Jurkat, Clone E6-1 (cell line): ENCODE data around the gene FSTL5.
A peak's percentile ranks its signal among the peaks of the same experiment; 100 is the strongest.

ENCODE experiments used
- DNase-seq: peaks from one replicate; pipeline ENCODE4 v3.0.0-alpha.2; 2011; ENCODE audit warnings: low read depth, low spot score
- H3K4me3 ChIP-seq: 2 replicates; pipeline ENCODE4 v1.5.1; 2011; ENCODE audit warnings: mild to moderate bottlenecking, low read length, control low read depth, moderate library complexity

The FSTL5 gene

DNA sequence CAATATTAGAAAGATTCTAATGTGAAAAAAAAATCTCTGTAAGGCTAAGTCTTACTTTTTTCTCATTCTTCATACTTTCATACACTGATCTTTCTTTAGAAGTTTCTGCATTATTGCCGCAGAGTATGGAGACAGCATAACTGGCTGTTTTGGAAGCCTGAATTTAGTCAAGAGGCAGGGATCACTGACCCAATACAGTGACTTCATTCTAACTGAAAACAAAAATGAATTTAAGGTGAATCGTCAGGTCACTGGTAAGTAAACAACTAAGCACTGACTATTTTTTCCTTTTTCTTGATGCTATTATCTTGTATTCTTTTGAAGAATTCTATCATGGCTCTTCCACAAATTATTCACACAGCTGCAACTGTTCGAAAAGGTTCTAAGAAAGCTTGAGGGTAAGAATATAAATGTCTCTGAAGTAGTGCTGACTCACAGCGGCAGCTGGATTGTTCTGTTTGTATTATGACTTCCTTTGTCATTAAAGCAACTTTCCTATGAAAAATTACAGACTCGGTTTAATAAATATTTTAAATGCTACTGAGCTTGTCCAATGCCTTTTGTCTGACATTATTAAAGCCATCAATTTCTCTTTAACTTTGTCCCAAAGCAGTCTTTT lies 609.3 kb downstream of the FSTL5 start:
- H3K4me3 ChIP-seq = no peak overlapping the region

DNA sequence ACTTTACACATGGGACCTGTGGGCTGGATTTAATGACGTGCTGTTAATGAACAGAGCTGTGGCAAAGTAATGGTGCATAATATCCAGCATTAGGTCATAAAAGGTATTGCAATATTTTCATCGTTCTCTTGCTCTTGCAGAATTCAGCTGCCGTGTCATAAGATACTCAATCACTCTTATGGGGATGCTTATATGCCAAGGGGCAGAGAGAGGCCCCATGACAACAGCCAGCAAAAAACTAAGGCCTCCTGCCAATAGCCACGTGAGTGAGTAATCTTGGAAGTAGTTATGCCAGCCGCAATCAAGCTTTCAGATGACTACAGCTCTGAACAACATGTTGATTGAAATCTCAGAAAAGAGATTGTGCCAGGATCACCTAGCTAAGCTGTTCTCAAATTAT lies 616.9 kb downstream of the FSTL5 start:
- no peak overlapping the region for H3K4me3 ChIP-seq
- no peak for DNase-seq

More for the DNA sequence above, 609.3 kb downstream of the FSTL5 start:
- DNase-seq = no peak

DNA sequence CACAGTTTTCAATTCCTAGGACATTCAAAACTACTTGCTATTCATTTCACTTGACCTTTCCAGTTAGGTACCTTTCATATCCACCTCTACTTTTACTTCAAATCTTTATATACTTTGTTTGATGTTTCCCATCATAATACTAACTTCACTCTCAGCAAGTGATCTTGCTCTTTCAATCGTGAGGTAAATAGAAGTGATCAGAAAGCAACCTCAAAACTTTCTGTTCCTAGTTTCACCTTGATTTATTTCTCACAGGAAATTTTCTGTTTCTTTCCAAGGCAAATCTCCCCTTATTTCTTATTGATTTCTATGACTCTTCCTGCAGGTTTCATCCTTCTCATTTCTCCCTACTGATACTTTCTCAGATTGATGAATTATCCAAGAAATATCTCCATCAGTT lies 623.5 kb downstream of the FSTL5 start:
- H3K4me3 ChIP-seq = no peak overlapping the region
- no peak for DNase-seq

DNA sequence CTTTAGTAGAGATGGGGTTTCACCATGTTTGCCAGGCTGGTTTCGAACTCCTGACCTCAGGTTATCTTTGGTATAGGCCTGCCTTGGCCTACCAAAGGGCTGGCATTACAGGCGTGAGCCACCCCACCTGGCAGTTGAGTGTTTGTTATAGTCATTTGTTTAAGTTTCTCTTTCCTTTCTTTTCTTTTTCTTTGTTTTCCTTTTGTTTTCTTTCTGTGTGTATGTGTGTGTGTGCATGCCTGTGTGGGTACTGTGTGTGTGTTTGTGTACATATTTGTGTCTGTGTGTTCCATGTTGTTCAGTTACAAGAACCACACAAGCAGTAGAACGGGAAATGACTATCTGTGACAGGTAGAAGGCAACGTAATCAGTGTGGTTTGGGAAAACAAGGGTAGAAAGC lies 624.9 kb downstream of the FSTL5 start:
- no peak overlapping the region for H3K4me3 ChIP-seq
- no peak for DNase-seq

DNA sequence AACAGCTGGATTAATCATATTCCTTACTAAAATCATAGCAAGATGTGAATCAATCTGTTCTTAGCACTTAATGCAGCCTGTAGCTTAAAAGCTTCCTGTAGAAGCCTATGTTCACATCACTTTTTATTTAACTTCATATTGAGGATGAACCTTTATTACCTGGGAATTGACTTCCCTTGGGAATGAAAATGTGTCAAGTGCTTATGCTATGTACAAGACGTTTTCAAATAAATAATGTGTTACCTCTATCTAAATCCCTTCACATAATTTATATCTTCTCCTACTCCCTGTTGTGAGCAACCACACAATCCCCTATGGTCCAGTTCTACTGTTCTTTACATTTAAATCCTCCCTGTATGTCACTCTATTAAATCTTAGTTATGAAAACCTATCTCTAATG lies 633.1 kb downstream of the FSTL5 start:
- no peak for DNase-seq
- H3K4me3 ChIP-seq = no peak overlapping the region

DNA sequence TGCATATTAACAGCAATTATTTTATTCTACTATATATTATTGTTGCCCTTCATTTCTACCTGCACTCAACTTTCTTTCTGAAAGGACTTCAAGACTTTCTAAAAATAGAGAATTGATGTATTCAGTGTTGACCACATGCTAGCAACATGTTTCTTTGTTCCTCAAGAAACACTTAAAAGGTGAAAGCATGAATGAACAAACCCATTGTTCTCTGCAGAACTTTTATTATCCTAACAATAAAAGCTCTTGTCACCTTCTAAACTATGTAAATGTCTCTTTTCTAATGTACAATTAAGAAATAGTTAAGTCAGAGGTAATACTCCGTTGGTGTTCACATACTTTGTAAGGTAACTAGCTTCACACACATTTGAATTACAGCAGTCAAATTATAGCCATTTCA lies 638.7 kb downstream of the FSTL5 start:
- no peak for DNase-seq
- H3K4me3 ChIP-seq = no peak overlapping the region

DNA sequence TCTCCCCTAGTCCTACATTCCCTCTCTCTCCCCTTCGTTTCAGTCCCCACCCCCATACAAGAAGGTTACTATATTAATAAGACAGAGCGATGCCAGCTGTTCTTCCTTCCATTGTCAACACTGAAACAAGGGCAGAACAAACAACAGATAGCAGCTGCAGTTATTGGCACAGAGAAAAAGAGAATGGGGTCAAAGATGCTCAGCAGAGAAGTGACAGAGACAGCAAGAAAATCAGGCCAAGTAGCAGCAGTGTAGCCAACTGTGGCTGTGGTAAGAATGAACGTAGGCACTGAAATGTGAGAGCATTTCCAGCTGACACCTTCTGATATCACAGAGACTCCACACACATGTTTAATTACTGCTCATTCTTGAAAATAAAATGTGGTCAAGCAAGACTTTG lies 641.8 kb downstream of the FSTL5 start:
- no peak for DNase-seq
- no peak overlapping the region for H3K4me3 ChIP-seq

DNA sequence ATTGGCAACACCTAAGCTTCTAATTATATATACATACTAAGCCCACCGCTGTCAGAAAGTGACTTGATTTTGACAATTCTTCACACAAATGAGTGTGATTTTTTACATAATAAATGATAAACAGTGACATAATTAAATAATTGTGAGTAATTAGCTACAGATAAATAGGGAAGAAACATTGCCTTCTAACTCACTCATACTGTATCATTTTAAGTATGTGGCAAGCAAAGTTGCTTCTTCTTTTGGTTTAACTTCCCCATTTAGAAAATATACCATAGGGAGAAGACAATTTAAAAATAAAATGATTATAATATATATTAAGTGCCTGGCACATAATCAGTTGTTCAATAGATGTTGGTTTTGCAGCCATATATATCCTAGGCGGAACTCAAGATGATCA lies 644.2 kb downstream of the FSTL5 start:
- no peak for DNase-seq

DNA sequence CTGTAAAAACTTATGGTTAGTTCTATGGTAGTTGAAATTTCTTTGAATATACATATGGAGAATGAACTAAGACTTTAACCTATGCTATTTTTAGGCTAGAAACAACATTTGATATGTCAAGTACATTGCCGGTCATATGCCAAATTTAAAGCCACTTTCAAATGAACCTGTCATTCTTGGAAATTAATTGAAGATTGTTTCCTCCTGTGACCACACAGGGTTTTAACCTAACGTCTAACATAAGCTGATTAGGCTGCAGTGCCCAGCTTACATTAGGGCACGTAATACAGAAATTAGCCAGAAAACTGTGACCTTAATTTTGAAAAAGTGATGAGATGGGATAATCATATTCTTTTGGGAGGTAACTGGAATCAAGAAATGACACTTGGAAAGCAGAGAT lies 645.9 kb downstream of the FSTL5 start:
- H3K4me3 ChIP-seq = no peak overlapping the region
- DNase-seq = no peak

More for the DNA sequence above, 644.2 kb downstream of the FSTL5 start:
- H3K4me3 ChIP-seq = no peak overlapping the region

DNA sequence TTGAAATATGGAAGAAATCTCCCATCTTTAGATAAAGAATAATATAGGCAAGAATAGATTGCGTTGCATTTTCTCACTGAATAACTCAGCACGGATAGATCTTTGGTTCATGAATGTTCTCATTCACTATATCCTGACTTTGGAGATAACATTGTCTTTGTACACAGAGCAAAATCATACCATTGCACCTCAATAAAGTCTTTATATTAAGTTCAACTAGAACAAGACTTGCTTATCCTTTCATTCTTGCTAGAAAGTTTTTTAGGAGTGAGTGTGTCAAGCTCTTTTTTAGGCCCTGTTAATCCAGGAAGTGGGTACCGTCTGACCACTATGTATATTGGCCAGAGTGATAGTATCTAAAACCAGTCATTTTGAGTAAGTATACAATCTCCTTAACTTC lies 658.7 kb downstream of the FSTL5 start:
- no peak for DNase-seq
- H3K4me3 ChIP-seq = no peak overlapping the region

DNA sequence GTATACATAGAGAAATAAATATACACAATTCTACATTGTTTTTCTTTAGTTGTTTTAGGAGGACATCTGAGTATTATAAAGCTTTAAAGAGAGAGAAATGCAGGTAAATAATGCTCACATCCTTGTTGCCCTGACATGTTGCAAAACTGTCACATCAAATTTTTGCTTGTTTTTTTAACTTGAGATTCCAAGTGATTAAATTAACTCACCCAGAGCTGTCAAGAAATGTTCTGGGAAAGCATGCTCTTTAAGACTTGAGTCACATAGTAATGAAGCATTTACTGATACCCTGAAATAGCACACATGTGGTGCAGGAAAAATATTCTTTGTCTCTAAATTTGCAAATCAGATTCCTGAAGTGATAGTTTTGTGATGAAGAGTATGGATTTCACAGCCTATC lies 665.6 kb downstream of the FSTL5 start:
- no peak overlapping the region for H3K4me3 ChIP-seq
- no peak for DNase-seq

DNA sequence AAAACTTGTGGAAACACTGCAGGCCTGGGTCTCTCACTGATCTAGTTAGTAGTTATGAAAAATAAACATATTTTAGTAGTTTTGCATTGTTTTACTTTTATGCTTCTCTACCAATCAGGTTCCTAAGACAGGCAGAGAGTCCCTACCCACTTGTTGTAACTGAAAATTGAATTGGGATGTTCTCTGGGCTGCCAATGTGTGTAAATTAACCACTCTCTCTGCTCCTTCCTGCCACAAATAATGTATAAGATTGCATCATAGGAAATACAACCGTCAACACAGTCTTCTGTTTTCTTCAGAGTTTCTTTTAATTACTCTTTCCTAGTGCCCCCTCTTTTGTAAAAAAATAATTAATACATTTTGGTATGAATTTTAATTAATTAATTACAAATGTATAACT lies 677.3 kb downstream of the FSTL5 start:
- H3K4me3 ChIP-seq = no peak overlapping the region
- DNase-seq = peak; percentile 24

DNA sequence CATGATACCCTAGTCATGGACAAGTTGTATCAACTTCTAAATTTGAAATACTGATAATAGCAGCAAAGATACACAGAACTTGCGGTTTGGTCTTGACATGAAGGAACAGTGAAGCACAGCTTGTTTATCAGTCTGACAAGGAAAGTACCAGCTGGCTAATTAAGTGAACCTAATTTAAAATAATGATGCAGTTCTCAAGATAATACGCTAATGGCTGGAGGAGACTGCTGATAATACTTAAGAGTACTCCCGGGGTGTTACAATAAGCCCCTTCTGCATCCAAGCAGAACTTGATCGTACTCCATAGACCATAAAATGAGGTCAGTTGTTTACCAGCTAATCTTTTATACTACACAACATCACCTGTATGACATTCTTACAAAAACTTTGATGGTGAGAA lies 697.5 kb downstream of the FSTL5 start:
- no peak overlapping the region for H3K4me3 ChIP-seq
- DNase-seq = no peak

DNA sequence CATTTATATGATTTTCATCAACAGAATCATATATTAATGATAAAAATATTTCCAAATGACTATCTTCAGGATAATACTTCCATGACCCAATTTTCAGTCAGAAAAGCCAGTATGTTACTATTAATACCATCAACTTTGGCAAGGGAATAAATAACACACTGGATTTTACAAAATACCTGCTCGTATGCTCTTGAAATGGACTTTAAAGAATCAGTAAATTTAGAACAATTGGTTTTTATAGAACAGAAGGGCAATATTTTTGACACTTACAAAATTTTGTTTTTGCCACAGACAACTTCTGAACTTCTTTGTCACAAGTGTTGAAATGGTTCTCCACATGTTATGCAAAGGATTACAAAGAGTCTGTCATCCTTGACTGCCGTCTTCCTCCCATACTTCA lies 700.4 kb downstream of the FSTL5 start:
- no peak for DNase-seq
- H3K4me3 ChIP-seq = no peak overlapping the region

DNA sequence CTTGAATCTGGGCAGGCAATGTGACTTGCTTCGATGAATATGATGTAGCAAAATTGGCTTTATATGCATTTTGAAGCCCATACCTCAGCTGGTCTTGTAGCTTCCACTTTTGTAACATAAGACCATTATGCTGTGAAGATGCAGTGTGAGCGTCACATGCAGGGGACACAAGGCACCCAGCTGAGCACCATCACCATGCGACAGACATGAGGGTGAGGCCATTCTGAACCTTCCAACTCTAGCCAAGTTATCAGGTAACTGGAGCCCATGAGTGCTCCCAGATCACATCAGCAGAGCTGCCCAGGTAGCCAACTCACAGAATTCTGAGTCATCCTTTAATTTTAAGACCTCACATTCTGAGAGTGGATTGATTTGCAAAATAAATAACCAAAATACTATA lies 705.9 kb downstream of the FSTL5 start:
- DNase-seq = no peak
- H3K4me3 ChIP-seq = no peak overlapping the region

DNA sequence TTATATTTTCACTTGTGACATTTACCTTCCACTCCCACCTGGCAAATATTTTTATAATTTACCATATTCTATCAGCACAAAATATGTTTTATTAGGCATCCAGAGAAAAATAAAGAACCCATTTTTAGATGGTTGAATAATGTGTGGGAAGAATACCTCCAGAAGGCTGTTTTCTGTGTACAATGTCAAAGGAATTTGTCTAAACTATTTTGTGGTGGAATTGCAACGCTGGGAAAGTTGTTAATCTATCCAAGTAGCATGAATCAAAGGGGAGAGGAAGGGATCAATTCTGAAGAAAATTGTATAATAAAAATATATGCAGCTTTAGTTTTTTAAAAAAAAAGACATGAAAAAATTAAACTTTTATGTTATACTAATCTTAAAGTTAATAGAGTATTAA lies 706.5 kb downstream of the FSTL5 start:
- H3K4me3 ChIP-seq = no peak overlapping the region
- DNase-seq = no peak

DNA sequence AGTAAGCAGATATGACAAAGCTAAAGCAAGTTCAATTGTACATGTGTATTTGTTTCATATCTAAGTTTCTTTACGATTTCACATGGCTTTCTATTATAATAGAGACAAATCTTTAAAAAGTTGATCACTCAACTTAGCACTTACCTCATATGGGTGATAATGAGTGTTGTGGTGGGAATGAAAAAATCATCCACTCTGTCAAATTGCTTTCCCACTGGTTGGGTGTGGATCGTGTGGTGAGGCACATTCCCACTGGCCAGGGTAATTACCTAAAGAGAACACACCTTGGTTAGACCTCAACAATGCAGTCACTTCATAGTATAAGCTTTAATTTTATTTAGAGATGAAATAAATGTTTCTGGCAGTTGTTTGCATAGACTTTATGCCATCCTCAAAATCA lies 708.9 kb downstream of the FSTL5 start:
- H3K4me3 ChIP-seq = no peak overlapping the region
- DNase-seq = no peak

DNA sequence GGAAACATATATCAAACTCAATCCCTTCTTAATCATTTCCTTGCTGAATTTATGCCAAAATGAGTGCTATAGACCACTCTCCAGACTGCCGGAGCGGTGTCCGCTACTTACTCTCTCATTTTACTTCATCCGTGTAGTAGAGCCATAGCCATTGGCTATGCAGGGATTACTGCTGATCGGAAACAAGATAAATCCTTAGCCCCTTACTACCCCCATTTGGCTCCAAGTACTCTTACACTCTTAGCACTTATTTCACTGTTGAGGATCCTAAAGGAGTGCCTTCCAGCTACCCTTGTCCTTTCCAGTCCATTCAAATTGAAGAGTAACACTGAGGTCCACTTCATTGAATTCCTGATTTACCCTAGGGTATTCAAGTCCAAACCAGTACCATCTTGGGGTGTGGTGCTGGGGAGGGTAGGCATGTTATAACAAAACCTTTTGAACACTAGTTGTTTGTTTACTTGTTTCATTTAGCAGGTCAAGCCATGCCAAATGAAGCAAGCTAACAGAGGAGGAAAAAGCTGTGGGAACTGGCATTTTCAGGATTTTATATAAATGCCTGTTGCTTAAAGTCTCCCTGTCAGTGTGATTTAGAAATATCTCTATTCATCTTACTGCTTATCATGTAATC lies 715.1 kb downstream of the FSTL5 start:
- H3K4me3 ChIP-seq = no peak overlapping the region

DNA sequence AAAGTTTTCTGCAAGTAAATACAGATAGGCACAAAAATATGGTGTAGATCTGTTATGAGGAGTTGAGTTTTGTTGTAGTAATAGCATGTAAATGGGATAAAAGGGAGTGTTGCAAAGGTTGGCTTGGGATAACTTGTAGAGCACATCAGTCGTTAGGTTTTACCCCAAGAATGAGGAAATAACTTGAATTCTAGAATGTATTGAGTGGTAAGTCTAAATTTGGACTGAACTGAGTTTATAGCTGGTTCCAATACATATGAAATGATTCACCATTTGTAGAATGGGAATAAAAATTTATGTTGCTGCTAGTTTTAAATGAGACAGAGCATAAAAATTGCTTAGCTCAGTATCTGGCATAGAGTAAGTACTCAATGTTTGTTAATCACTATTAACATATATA lies 719.2 kb downstream of the FSTL5 start:
- no peak for DNase-seq
- no peak overlapping the region for H3K4me3 ChIP-seq

More for the DNA sequence above, 715.1 kb downstream of the FSTL5 start:
- no peak for DNase-seq

DNA sequence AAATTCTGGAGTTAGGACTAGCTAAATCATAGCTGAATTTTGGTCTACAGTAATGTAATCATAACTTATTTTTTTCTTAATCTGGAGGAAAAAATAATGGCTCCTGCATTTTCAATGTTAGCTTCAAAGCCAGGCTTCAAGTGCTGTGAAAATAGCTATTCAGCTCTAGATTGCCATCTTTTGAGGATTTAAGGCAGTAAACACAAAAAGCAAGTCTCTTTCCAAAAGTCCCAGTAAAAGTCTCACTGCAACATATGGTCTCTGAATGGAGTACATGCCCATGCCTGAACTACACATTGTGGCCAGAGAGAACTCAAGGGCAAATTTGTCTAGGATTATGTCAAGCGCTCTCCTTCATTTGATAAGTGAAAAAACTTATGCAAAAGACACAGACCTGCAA lies 720.9 kb downstream of the FSTL5 start:
- H3K4me3 ChIP-seq = no peak overlapping the region
- DNase-seq = no peak

DNA sequence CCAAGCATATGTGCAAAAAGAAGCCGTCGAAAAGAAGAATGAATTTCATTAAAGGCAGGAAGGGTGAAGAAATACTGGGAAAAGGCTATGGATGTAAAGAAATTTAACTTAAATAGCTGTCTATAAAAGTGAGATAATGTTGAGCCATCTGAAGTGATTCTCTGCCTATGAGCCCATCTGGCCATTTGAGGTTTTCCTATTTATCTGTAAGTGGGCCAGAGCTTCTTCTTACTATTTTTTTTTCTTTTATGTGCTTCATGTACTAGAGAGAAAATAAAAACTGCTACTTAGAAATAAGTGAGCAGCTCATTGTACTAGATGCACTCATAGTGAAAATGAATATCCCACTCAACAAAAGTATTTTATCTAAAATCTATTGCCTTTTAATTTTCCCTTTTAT lies 725.7 kb downstream of the FSTL5 start:
- H3K4me3 ChIP-seq = no peak overlapping the region
- DNase-seq = no peak
